Neural progenitor cell (in vitro differentiated cells): ENCODE results near the gene TBXT. TPM values are rescaled to one million over a fixed set of nuclear protein-coding genes. Genes with fewer than 3 reads are reported as not detected.

Source experiments
- DNase-seq: peaks from one replicate; pipeline ENCODE4 v3.0.0-alpha.2; 2016; ENCODE audit warnings: low spot score
- H2AFZ ChIP-seq: fragments of 200-600 bp; sonication (generic); replicated peaks from 2 replicates; pipeline ENCODE4 v1.6.1; 2016; ENCODE audit warnings: antibody characterized with exemption
- H3F3A ChIP-seq: fragments of 200-600 bp; sonication (generic); 2 replicates; pipeline ENCODE4 v1.6.1; 2016; ENCODE audit warnings: antibody characterized with exemption, low read depth
- H3K27ac ChIP-seq: fragments of 200-600 bp; sonication (generic); 2 replicates; pipeline ENCODE4 v1.5.1; 2016; ENCODE audit warnings: mild to moderate bottlenecking
- H3K27me3 ChIP-seq: fragments of 200-600 bp; sonication (generic); 2 replicates; pipeline ENCODE4 v1.6.1; 2016; ENCODE audit warnings: mild to moderate bottlenecking, moderate library complexity
- H3K36me3 ChIP-seq: fragments of 200-600 bp; sonication (generic); 2 replicates; pipeline ENCODE4 v1.5.1; 2016
- H3K4me1 ChIP-seq: fragments of 200-600 bp; sonication (generic); 2 replicates; pipeline ENCODE4 v1.6.1; 2016; ENCODE audit warnings: mixed run types
- H3K4me2 ChIP-seq: fragments of 200-600 bp; sonication (generic); 2 replicates; pipeline ENCODE4 v1.6.1; 2016
- H3K4me3 ChIP-seq: fragments of 200-600 bp; sonication (generic); 2 replicates; pipeline ENCODE4 v1.5.1; 2016
- H3K79me2 ChIP-seq: fragments of 200-600 bp; sonication (generic); 2 replicates; pipeline ENCODE4 v1.6.1; 2016; ENCODE audit warnings: low read depth
- H3K9ac ChIP-seq: fragments of 200-600 bp; sonication (generic); 2 replicates; pipeline ENCODE4 v1.6.1; 2016
- H3K9me3 ChIP-seq: fragments of 200-600 bp; sonication (generic); 2 replicates; pipeline ENCODE4 v1.5.1; 2016; ENCODE audit warnings: low read depth
- H4K20me1 ChIP-seq: fragments of 200-600 bp; sonication (generic); 2 replicates; pipeline ENCODE4 v1.6.1; 2016; ENCODE audit warnings: low read depth
- H3K27ac Mint-ChIP-seq: 3 replicates; pipeline ENCODE4 v1.8.0; 2021; ENCODE audit warnings: mixed read lengths
- H3K27me3 Mint-ChIP-seq: 2 replicates; pipeline ENCODE4 v1.8.0; 2022; ENCODE audit warnings: low read depth, mild to moderate bottlenecking, inconsistent platforms, moderate library complexity, mixed read lengths; ENCODE audit not compliant: insufficient read depth
- H3K36me3 Mint-ChIP-seq: 3 replicates; pipeline ENCODE4 v1.8.0; 2021; ENCODE audit warnings: mixed read lengths
- H3K4me1 Mint-ChIP-seq: 3 replicates; pipeline ENCODE4 v1.8.0; 2021; ENCODE audit warnings: mixed read lengths
- H3K4me3 Mint-ChIP-seq: 3 replicates; pipeline ENCODE4 v1.8.0; 2021; ENCODE audit warnings: mild to moderate bottlenecking, moderate library complexity, mixed read lengths
- H3K9me3 Mint-ChIP-seq: 3 replicates; pipeline ENCODE4 v1.8.0; 2020; ENCODE audit warnings: mixed read lengths
- CTCF ChIP-seq: fragments of 200-600 bp; sonication (generic); IDR thresholded peaks from 2 replicates; pipeline ENCODE4 v1.5.1; 2017; ENCODE audit warnings: antibody characterized with exemption, mild to moderate bottlenecking
- EZH2 ChIP-seq: fragments of 200-600 bp; sonication (generic); IDR thresholded peaks from 2 replicates; pipeline ENCODE4 v1.6.1; 2017; ENCODE audit warnings: antibody characterized with exemption, mild to moderate bottlenecking, moderate library complexity
- EZH2phosphoT487 ChIP-seq: fragments of 200-600 bp; sonication (generic); IDR thresholded peaks from 2 replicates; pipeline ENCODE4 v1.6.1; 2017; ENCODE audit warnings: antibody characterized with exemption
- total RNA-seq: library from RNA; depleted of rRNA; stranded (reverse); fragments of >200 nt; gene quantifications from 2 replicates; pipeline ENCODE4 v1.2.3, GENCODE V29; 2015; ENCODE audit warnings: low replicate concordance

Gene TBXT
- total RNA-seq, 1 donor from 2014 or later, result not detected

- peaks cover 18% of the 10 kb centered on the region for H3F3A ChIP-seq
- H3K4me2 ChIP-seq, result no peak overlapping the region
- peaks cover 20% of the 10 kb centered on the region for H3K4me1 Mint-ChIP-seq
- peaks cover 27% of the 10 kb centered on the region for H4K20me1 ChIP-seq
- peaks cover 34% of the 10 kb centered on the region for H3K27me3 Mint-ChIP-seq
- no peaks in the 10 kb centered on the region for H3K36me3 Mint-ChIP-seq
- H2AFZ ChIP-seq, result no peak overlapping the region
- H3K9me3 Mint-ChIP-seq, result peaks cover 4% of the 10 kb centered on the region
- H3K27me3 ChIP-seq, result peaks cover 88% of the 10 kb centered on the region
- no peak overlapping the region for H3K4me3 Mint-ChIP-seq
- DNase-seq, result no peak
- no peaks in the 10 kb centered on the region for H3K36me3 ChIP-seq
- H3K4me3 ChIP-seq, result no peak overlapping the region
- no peak overlapping the region for H3K27ac Mint-ChIP-seq
- no peak for TF ChIP-seq EZH2
- H3K27ac ChIP-seq, result no peak overlapping the region
- H3K9me3 ChIP-seq, result no peaks in the 10 kb centered on the region
- peaks cover 50% of the 10 kb centered on the region for H3K4me1 ChIP-seq
- H3K9ac ChIP-seq, result no peak overlapping the region
- no peaks in the 10 kb centered on the region for H3K79me2 ChIP-seq
These were observed 4.9 kb upstream of the TBXT start for GRCh38 chr6:166172546-166172945.

DNA sequence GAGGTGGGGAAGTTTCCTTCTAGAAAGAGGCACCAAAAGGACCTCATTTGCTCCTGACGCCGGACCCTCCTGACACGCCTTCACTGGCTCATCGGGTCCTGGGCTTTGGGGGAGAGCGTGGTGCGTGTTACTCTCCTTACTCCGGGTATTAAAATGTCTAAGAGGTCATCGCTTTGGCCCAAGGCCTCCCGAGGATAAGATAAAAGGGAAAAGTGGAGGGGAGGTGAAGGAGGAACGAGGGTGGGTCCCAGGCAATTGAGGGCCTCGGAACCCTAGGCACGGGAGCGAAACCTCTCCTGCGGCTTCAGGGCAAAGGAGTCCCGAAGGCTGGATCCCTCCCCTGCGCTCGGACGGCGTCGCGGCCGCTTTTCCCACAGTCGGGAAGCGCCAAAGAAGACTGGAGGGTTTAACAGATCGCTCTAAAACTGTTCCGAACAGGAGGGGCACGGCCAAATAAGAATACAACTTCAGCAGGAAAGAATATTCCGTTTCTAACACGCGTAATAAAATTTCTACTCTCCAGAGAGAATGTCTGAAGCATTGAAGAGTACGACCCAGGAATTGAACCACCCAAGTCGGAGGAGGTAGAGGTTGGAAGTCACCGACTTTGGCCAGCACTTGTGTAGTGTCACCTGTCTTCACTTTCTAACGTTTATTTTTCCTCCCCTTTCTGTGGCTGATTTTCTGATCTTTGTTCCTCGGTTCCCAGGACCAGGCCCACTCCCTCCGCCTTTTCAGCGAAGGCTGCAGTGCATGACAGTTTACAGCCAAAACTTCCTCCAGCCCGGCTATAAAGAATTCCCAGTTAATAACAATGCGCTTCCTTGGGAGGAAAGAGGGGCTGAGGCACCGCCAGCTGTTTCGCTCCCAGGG, 2.1 kb upstream of the TBXT start:
- Histone ChIP-seq H3K9ac (no peak overlapping the region), H3K9me3 (no peaks in the 10 kb centered on the region), H3F3A (peaks cover 18% of the 10 kb centered on the region), H3K27me3 (peaks cover 99% of the 10 kb centered on the region), H4K20me1 (peaks cover 51% of the 10 kb centered on the region), H3K4me3 (peak overlapping the region; percentile 51), H3K4me1 (peaks cover 58% of the 10 kb centered on the region), H3K79me2 (no peaks in the 10 kb centered on the region), H3K27ac (no peak overlapping the region), H2AFZ (no peak overlapping the region), H3K4me2 (peak overlapping the region; percentile 90), H3K36me3 (no peaks in the 10 kb centered on the region)
- Mint-ChIP-seq H3K27ac (no peak overlapping the region), H3K4me1 (peaks cover 23% of the 10 kb centered on the region), H3K9me3 (peaks cover 8% of the 10 kb centered on the region), H3K36me3 (no peaks in the 10 kb centered on the region), H3K4me3 (peak overlapping the region; percentile 79), H3K27me3 (peaks cover 55% of the 10 kb centered on the region)
- peak; percentile 49 for DNase-seq
- TF ChIP-seq EZH2phosphoT487, result peak; percentile 89
- no peak for TF ChIP-seq CTCF
- peak; percentile 88 for TF ChIP-seq EZH2

- Mint-ChIP-seq H3K36me3 (no peaks in the 10 kb centered on the region), H3K27ac (no peak overlapping the region), H3K4me1 (peaks cover 23% of the 10 kb centered on the region), H3K27me3 (peaks cover 62% of the 10 kb centered on the region), H3K4me3 (peak overlapping the region; percentile 86), H3K9me3 (peaks cover 10% of the 10 kb centered on the region)
- Histone ChIP-seq H3K79me2 (no peaks in the 10 kb centered on the region), H3K27ac (no peak overlapping the region), H4K20me1 (peaks cover 51% of the 10 kb centered on the region), H3K36me3 (no peaks in the 10 kb centered on the region), H3K4me2 (peak overlapping the region; percentile 90), H3K4me1 (peaks cover 57% of the 10 kb centered on the region), H3K9me3 (no peaks in the 10 kb centered on the region), H3K9ac (no peak overlapping the region), H3F3A (peaks cover 18% of the 10 kb centered on the region), H3K27me3 (peaks cover 100% of the 10 kb centered on the region), H3K4me3 (peak overlapping the region; percentile 51), H2AFZ (peak overlapping the region; percentile 86)
- DNase-seq, result peak; percentile 47
- TF ChIP-seq CTCF, result no peak
- TF ChIP-seq EZH2phosphoT487, result peak; percentile 93
- TF ChIP-seq EZH2, result peak; percentile 88
These were observed 1.2 kb upstream of the TBXT start for GRCh38 chr6:166168616-166169548.
